ACC112 (cell line): Measurements from ENCODE around the gene N4BP2.
A peak's percentile ranks its signal among the peaks of the same experiment; 100 is the strongest.
"Not testable (repeated sequence)": the region's sequence is repeated elsewhere in the genome, so short reads cannot be mapped to it uniquely, and the experiment has no call there.

Source experiments
- H2AFZ ChIP-seq: fragments of 200-600 bp; sonication (generic); one replicate; pipeline ENCODE4 v1.6.0; 2017; ENCODE audit warnings: antibody characterized with exemption, low read length; ENCODE audit not compliant: unreplicated experiment
- H3K27ac ChIP-seq: fragments of 200-600 bp; sonication (generic); 2 replicates; pipeline ENCODE4 v1.5.1; 2014; ENCODE audit warnings: low read depth, mild to moderate bottlenecking, antibody characterized with exemption, low read length, moderate library complexity
- H3K27me3 ChIP-seq: fragments of 200-600 bp; sonication (generic); 2 replicates; pipeline ENCODE4 v1.6.1; 2014; ENCODE audit warnings: mild to moderate bottlenecking, antibody characterized with exemption, low read length, moderate library complexity, mixed read lengths; ENCODE audit not compliant: insufficient read depth
- H3K36me3 ChIP-seq: fragments of 200-600 bp; sonication (generic); 2 replicates; pipeline ENCODE4 v1.6.1; 2016; ENCODE audit warnings: mild to moderate bottlenecking, antibody characterized with exemption, low read length, moderate library complexity, mixed read lengths; ENCODE audit not compliant: insufficient read depth
- H3K4me1 ChIP-seq: fragments of 200-600 bp; sonication (generic); one replicate; pipeline ENCODE4 v1.6.1; 2016; ENCODE audit warnings: low read length, mixed read lengths; ENCODE audit not compliant: insufficient read depth, unreplicated experiment, control insufficient read depth
- H3K4me3 ChIP-seq: fragments of 200-600 bp; sonication (generic); 2 replicates; pipeline ENCODE4 v1.5.1; 2014; ENCODE audit warnings: mild to moderate bottlenecking, low read depth, low read length
- H3K79me2 ChIP-seq: fragments of 200-600 bp; sonication (generic); one replicate; pipeline ENCODE4 v1.6.0; 2016; ENCODE audit warnings: low read length; ENCODE audit not compliant: control insufficient read depth, unreplicated experiment, insufficient read depth

The N4BP2 gene

DNA sequence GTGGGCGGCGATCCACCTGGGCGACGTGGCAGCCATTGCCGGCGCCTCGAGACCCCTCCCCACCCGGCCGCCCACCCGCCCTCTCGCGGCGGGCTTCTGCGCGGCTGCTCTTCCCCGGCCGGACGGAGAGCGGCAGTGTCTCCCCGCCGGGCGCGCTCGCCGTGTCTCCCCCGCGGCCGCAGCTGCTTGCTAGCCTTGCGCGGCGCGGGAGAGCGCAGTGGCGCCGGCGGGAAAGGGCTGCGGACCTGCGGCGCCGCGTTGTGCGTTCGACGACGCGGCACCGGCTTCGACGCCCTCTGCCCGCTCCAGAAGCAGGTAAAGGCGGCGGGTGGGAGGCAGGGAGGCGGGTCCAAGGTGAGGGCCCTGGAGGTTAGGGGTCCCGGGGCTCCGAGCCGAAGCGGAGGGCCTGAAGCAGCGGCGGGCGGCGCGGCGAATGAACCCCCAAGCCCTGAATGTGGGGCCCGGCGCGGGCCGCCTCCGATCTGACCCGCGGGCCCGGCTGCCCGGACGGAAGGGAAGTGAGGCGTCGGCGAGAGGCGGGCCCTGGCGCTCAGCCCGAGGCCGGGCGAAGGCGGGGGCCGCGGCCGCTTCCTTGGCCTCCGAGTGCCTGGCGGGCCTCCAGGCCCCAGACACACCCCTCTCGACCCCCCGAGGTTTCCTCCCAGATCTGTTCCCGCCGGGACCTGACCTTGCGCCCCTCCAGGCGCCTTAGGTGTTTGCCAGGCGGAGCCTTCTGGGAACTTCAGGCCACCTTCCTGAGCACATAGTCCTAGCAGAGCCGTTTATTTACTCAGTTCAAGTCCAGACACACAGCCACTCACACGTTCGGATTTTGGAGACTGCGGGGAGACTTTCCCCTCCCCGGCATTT is at the start of gene N4BP2:
Gene N4BP2, plus strand, starts transcription at position 135 of the 870 bp plus-strand sequence. CDS start 40,491 bp downstream, outside the sequence.
- Histone ChIP-seq H3K79me2 (no peaks in the 10 kb centered on the region), H3K27me3 (no peaks in the 10 kb centered on the region), H3K4me1 (peaks cover 7% of the 10 kb centered on the region), H2AFZ (peak within 1 kb of the TSS; percentile 96), H3K36me3 (no peaks in the 10 kb centered on the region), H3K4me3 (peak within 1 kb of the TSS; percentile 85), H3K27ac (peak within 1 kb of the TSS; percentile 92)

DNA sequence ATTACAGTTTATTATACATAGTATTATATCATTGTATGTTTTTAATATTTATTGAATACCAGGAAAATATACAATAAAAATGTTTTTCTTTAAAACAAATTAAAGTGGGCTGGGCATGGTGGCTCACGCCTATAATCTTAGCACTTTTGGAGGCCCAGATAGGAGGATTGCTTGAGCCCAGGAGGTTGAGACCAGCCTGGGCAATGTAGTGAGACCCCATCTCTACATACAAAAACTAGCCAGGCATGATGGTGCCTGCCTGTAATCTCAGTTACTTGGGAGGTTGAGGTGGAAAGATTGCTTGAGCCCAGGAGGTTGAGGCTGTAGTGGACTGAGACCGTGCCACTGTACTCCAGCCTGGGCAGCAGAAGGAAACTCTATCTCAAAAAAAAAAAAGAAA is 40.6 kb upstream of the N4BP2 start:
- H3K27ac ChIP-seq = no peak overlapping the region
- H2AFZ ChIP-seq = no peak overlapping the region
- H3K79me2 ChIP-seq = no peaks in the 10 kb centered on the region
- no peaks in the 10 kb centered on the region for H3K4me1 ChIP-seq
- H3K36me3 ChIP-seq = no peaks in the 10 kb centered on the region
- H3K27me3 ChIP-seq = no peaks in the 10 kb centered on the region
- no peak overlapping the region for H3K4me3 ChIP-seq

GRCh38 chr4:40020221-40020620 is 36.4 kb upstream of the N4BP2 start:
- Histone ChIP-seq H3K4me1 (peaks cover 3% of the 10 kb centered on the region), H3K27ac (no peak overlapping the region), H2AFZ (no peak overlapping the region), H3K4me3 (no peak overlapping the region), H3K36me3 (no peaks in the 10 kb centered on the region), H3K27me3 (no peaks in the 10 kb centered on the region), H3K79me2 (no peaks in the 10 kb centered on the region)

DNA sequence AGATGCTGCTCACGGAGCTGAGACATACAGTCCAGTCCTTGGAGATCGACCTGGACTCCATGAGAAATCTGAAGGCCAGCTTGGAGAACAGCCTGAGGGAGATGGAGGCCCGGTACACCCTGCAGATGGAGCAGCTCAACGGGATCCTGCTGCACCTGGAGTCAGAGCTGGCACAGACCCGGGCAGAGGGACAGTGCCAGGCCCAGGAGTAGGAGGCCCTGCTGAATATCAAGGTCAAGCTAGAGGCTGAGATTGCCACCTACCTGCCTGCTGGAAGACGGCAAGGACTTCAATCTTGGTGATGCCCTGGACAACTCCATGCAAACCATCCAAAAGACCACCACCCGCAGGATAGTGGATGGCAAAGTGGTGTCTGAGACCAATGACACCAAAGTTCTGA is 35.5 kb upstream of the N4BP2 start:
- not testable (repeated sequence) for H2AFZ ChIP-seq, H3K36me3 ChIP-seq, H3K27me3 ChIP-seq, H3K27ac ChIP-seq, H3K79me2 ChIP-seq, H3K4me1 ChIP-seq, H3K4me3 ChIP-seq

- not testable (repeated sequence) for H3K79me2 ChIP-seq, H3K36me3 ChIP-seq, H3K4me1 ChIP-seq, H3K27ac ChIP-seq, H3K27me3 ChIP-seq, H3K4me3 ChIP-seq, H2AFZ ChIP-seq
Measured at GRCh38 chr4:40024049-40024448, 32.6 kb upstream of the N4BP2 start.

- H2AFZ ChIP-seq = no peak overlapping the region
- no peak overlapping the region for H3K4me3 ChIP-seq
- no peaks in the 10 kb centered on the region for H3K36me3 ChIP-seq
- H3K79me2 ChIP-seq = no peaks in the 10 kb centered on the region
- no peaks in the 10 kb centered on the region for H3K27me3 ChIP-seq
- no peak overlapping the region for H3K27ac ChIP-seq
- H3K4me1 ChIP-seq = no peaks in the 10 kb centered on the region
Measured at GRCh38 chr4:40032785-40033184, 23.9 kb upstream of the N4BP2 start.

GRCh38 chr4:40033613-40034012 is 23.0 kb upstream of the N4BP2 start:
- no peaks in the 10 kb centered on the region for H3K36me3 ChIP-seq
- no peak overlapping the region for H2AFZ ChIP-seq
- no peaks in the 10 kb centered on the region for H3K79me2 ChIP-seq
- H3K27me3 ChIP-seq = no peaks in the 10 kb centered on the region
- no peak overlapping the region for H3K27ac ChIP-seq
- H3K4me1 ChIP-seq = peaks cover under 1% of the 10 kb centered on the region
- no peak overlapping the region for H3K4me3 ChIP-seq

DNA sequence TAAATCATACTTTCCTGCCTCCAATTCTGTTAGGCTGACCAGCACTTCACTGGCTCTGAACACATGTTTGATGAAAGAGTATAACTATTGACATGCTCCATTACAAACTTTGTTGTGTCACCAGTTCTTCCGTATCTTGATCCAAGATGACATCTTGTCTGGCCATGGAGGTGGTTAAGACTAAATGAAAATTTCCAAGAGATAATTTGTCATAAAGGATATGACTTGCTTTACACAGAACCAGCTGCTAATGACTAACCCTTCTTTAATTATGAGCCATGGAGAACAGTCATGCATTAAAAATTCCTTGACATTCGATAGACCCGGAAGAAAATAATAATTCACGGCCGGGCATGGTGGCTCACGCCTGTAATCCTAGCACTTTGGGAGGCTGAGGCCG is 17.7 kb upstream of the N4BP2 start:
- H3K4me3 ChIP-seq = no peak overlapping the region
- H3K27ac ChIP-seq = no peak overlapping the region
- H3K79me2 ChIP-seq = no peaks in the 10 kb centered on the region
- peaks cover 10% of the 10 kb centered on the region for H3K4me1 ChIP-seq
- no peaks in the 10 kb centered on the region for H3K27me3 ChIP-seq
- peak overlapping the region; percentile 85 for H2AFZ ChIP-seq
- H3K36me3 ChIP-seq = no peaks in the 10 kb centered on the region

- peak overlapping the region; percentile 38 for H2AFZ ChIP-seq
- H3K79me2 ChIP-seq = no peaks in the 10 kb centered on the region
- no peak overlapping the region for H3K27ac ChIP-seq
- H3K27me3 ChIP-seq = no peaks in the 10 kb centered on the region
- no peaks in the 10 kb centered on the region for H3K36me3 ChIP-seq
- no peak overlapping the region for H3K4me3 ChIP-seq
- H3K4me1 ChIP-seq = peaks cover 14% of the 10 kb centered on the region
Measured at GRCh38 chr4:40040908-40041307, 15.7 kb upstream of the N4BP2 start.

DNA sequence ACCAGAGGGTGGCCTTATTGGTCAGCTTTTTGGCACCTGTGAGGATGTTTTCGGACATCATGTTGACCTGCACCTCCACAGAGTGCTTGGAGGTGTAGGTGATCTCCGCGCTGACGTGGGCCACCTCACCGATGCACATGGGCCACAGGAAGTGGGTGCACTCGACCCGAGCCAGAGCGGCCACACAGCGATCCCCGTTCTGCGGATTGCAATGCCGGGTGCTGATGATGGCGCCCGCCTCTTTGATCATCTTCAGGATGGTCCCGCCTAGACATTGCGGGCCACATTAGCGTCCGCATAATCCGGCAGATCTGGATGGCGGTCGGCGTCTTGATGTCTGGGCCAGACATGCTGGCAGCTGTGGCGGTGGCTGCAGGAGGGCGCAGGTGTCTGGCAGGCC is 12.9 kb upstream of the N4BP2 start:
- no peak overlapping the region for H3K4me3 ChIP-seq

GRCh38 chr4:40046311-40046980 is 10.2 kb upstream of the N4BP2 start:
- peak overlapping the region; percentile 28 for H3K27ac ChIP-seq
- peak overlapping the region; percentile 43 for H2AFZ ChIP-seq
- no peak overlapping the region for H3K4me3 ChIP-seq
- H3K36me3 ChIP-seq = no peaks in the 10 kb centered on the region
- H3K27me3 ChIP-seq = no peaks in the 10 kb centered on the region
- peaks cover 11% of the 10 kb centered on the region for H3K4me1 ChIP-seq
- no peaks in the 10 kb centered on the region for H3K79me2 ChIP-seq

More for the DNA sequence above, 12.9 kb upstream of the N4BP2 start:
- no peaks in the 10 kb centered on the region for H3K36me3 ChIP-seq
- no peaks in the 10 kb centered on the region for H3K27me3 ChIP-seq
- no peak overlapping the region for H2AFZ ChIP-seq
- peaks cover 19% of the 10 kb centered on the region for H3K4me1 ChIP-seq
- no peaks in the 10 kb centered on the region for H3K79me2 ChIP-seq
- H3K27ac ChIP-seq = no peak overlapping the region
